ENCODE data around the gene MUC5B.

Gene MUC5B

DNA sequence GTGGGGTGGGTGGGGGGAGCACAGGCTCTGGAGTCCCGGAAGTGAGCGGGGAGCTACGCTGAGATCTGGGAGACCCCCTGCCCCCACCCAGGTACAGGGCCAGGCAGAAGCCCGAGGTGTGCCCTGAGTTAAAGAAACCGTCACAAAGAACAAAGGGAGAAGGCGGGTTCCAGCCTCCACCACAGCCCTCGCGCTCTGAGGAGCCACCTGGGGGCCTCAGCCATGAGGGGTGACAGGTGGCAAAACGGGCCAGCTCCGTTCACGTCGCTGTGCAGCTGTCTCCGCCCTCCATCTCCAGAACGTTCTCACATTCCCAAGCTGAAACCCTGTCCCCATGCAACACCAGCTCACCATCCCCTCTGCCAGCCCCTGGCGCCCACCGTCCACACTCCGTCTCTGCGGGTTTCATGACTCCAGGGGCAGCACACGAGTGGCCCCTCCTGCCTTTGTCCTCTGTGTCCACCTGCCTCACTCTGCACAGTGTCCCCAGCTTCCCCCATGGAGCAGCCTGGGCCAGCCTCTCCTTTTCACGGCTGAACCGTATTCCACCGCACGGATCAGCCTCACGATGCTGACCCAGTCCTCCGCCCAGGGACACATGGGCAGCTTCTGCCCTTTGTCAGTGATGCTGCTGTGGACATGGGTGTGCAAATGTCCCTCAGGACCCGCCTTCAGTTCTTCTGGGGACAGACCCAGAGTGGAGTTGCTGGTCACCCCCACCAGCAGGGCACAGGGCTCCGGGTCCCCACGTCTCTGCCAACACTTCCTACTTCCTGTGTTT lies 1.7 kb upstream of the MUC5B start:
- TF ChIP-seq, protein P1, sequence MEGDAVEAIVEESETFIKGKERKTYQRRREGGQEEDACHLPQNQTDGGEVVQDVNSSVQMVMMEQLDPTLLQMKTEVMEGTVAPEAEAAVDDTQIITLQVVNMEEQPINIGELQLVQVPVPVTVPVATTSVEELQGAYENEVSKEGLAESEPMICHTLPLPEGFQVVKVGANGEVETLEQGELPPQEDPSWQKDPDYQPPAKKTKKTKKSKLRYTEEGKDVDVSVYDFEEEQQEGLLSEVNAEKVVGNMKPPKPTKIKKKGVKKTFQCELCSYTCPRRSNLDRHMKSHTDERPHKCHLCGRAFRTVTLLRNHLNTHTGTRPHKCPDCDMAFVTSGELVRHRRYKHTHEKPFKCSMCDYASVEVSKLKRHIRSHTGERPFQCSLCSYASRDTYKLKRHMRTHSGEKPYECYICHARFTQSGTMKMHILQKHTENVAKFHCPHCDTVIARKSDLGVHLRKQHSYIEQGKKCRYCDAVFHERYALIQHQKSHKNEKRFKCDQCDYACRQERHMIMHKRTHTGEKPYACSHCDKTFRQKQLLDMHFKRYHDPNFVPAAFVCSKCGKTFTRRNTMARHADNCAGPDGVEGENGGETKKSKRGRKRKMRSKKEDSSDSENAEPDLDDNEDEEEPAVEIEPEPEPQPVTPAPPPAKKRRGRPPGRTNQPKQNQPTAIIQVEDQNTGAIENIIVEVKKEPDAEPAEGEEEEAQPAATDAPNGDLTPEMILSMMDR (IDR thresholded peaks at IDR 0.05; ENCODE audit: control insufficient read depth, insufficient read depth, low read depth, low read length, missing control alignments) = no peak
- no peak overlapping the region for H3K4me3 ChIP-seq (ENCODE audit: control insufficient read depth, low read depth, low read length)
- no peak for DNase-seq (ENCODE audit: low read depth)

DNA sequence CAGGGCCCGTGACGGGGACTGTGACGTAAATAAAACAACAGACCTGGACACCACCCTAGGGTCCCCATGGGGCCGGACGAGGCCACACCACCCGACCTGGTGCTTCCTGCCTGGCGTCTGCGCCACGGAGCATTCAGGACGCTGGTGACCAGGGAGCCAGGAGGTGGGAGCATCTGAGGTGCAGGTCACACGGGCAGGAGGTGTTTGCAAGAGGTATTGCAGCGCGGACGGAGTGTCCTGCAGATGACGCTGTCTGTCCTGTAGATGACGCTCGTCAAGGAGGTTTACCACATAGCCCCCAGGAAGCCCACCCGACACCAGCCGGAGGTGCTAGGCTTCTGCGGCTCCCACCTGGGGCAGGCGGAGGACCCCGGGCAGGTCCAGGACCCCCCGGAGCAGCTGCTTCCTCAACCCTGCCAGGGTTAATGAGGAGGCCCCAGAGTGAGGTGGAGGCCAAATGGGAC lies 986 bp upstream of the MUC5B start:
- TF ChIP-seq, protein P1 (IDR thresholded peaks at IDR 0.05; ENCODE audit: control insufficient read depth, insufficient read depth, low read depth, low read length, missing control alignments) = no peak
- H3K4me3 ChIP-seq (ENCODE audit: control insufficient read depth, low read depth, low read length) = no peak overlapping the region

DNA sequence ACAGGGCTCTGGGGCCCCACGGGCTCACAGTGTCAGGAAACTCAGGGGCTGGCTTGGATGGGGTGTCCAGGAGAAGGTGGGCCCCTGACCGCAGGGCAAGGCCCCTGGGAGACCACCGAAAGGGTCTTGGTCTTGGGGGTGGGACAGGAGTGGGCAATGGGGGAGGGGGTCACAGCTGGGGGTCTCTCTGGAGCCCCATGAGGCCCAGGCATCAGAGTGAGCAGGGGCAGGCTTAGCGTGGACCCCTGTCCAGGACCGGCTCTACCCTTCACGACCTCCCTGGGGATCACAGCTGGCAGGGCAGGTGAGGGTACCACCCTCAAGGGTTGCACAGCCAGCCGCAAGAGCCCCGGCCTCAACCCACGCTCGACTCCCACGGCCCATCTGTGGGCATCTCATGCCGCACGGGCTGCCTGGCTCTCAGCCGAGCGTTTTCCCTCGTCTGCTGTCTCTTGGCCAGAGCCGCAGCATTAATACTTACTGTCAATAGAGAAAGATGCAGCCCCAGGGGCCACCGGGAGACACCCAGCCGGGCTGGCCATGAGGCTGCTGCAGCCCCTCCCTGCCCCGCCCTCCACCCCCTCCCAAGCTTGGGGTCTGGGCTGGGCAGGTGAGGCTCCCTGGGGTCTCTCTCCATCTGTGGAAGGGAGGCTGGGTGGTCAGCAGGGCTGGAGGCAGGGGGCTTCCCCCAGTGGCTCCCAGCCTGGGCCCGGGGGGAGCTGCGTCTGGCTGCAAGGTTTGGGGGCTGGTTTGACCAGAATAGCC lies 662 bp downstream of the MUC5B start:
- no peak for DNase-seq (ENCODE audit: low read depth)
- TF ChIP-seq, protein P1 (IDR thresholded peaks at IDR 0.05; ENCODE audit: control insufficient read depth, insufficient read depth, low read depth, low read length, missing control alignments) = no peak
- H3K4me3 ChIP-seq (ENCODE audit: control insufficient read depth, low read depth, low read length) = no peak overlapping the region

More for the DNA sequence above, 986 bp upstream of the MUC5B start:
- DNase-seq (ENCODE audit: low read depth) = no peak

DNA sequence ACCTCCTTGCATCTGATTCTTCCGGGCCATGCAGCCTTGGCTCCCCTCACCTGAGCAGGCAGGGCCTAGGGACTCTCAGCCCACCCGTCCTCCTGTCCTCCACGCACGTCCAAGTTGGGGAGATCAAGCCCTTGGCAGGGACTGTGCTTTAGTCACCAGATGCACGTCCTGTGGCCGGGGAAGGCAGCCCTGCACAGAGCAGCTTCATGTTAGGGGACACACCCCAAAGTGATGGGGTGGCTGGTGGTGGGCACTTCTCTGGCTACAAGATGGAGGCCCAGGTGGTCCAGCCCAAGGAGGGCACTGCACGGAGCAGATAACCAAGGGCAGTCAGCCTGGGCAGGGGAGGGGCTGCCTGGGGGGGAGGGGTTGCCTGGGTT lies 1.2 kb downstream of the MUC5B start:
- TF ChIP-seq, protein P1 (IDR thresholded peaks at IDR 0.05; ENCODE audit: control insufficient read depth, insufficient read depth, low read depth, low read length, missing control alignments) = no peak
- no peak for DNase-seq (ENCODE audit: low read depth)
- H3K4me3 ChIP-seq (ENCODE audit: control insufficient read depth, low read depth, low read length) = no peak overlapping the region

DNA sequence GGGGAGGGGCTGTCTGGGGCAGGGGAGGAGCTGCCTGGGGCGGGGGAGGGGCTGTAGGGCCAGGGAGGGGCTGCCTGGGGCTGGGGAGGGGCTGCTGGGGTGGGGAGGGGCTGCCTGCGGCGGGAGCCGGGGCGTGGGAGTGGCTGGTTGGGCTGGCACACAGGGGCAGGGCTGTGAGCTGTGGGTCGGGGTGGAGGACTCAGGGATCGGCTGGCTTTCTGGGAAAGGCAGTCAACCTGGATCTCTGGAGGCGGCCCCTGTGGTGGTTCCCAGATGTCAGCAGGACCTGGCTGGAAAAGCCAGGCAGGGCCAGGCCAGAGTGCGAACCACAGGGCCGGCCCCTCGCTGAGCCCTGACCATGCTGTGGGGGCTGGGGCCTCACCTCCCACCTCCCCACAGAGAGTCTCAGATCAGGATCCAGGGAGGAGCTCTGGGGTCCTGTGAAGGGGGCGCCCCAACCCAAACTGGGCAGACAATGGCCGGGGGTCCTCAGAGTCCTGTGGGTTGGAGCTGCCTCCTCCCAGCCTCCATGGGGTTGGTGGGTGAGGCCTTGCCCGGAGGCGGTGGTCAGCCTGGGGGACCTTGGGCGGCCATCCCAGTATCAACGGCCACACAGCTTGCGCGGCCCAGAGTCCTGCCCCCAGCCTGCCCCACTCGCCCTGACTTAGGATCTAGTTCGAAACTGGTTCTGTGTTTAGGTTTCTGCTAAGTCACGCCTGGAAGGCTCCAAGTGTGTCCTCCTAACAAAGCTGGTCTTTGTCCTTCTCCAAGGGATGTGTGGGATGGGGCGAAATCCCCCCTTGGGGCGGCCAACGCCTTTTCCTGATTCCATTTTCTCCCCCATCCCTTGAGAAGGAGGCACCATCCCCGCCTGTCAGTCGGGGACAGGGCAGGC lies 1.9 kb downstream of the MUC5B start:
- TF ChIP-seq, protein P1 (IDR thresholded peaks at IDR 0.05; ENCODE audit: control insufficient read depth, insufficient read depth, low read depth, low read length, missing control alignments) = no peak
- no peak for DNase-seq (ENCODE audit: low read depth)
- H3K4me3 ChIP-seq (ENCODE audit: control insufficient read depth, low read depth, low read length) = no peak overlapping the region

Data from AG09309 (cell line).